ENCODE measurements around the gene PRRT1.
A peak's percentile ranks its signal among the peaks of the same experiment; 100 is the strongest.

PRRT1 gene

DNA sequence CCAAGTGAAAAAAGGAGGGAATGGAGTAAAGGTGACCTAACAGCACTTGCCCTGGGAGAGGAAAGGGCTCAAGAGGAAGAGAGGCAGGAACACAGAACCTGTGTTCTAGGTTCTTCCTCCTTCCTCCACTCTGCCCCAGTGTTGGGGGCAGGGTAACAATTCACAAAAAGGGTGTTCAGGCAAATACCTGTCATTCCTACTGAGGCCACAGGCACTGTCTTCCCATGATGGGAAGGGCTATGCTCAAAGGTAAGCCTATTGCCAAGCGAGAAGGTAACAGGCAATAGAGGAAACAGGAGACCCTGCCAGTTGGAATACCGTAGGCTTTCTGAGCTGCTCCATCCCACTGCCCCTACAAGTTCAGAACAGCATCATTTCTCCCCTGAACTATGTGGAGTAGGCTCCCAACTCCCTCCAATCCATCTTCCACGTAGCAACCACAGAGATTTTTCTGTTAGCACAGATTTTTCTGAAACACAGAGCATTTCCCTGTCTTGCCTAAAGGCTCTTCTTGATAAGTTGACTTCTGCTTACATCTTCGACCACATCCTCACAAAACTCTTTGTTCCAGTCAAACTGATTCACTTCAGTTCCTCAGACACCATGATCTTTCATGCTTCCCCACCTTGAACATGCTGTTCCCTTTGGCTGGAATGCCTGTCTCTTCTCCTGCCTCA is 21.4 kb upstream of the PRRT1 start:
- DNase-seq, result no peak

DNA sequence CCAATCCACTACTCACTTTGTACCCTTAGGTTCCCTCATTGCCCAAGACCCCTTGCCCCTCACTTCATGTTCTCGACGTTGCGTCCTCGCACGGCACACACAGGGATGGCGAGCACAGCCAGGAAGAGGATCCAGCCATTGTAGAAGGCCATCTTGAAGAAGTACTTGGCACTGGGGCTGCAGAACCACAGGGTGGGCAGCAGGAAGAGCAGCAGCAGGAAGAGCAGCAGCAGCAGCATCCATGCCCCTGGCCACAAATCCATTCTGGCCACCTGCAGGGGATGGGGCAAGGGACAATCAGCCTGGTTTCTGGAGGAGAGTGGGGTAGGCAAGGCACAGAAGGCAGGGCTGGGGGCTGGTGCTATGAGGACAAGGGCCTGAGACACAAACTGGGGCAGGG is 19.5 kb upstream of the PRRT1 start:
- no peak for DNase-seq

DNA sequence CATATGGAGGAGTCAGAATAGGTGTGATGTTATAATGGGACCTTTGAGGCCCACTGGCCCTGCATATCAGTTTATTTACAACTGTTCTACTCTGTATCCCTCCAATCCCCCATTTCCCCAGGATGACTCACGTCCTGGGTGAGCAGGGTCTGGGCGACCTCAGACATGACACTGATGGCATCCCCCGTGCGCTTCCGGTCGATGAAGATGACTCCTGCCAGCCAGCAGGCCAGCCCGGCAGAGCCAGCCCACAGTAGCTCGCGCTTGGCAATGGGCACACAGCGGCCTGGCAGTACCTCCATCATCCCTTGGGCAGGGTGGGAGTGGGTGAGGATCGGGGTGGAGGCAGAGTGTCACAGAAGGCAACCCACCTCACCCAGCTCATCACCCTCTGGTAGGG is 18.6 kb upstream of the PRRT1 start:
- no peak for DNase-seq

DNA sequence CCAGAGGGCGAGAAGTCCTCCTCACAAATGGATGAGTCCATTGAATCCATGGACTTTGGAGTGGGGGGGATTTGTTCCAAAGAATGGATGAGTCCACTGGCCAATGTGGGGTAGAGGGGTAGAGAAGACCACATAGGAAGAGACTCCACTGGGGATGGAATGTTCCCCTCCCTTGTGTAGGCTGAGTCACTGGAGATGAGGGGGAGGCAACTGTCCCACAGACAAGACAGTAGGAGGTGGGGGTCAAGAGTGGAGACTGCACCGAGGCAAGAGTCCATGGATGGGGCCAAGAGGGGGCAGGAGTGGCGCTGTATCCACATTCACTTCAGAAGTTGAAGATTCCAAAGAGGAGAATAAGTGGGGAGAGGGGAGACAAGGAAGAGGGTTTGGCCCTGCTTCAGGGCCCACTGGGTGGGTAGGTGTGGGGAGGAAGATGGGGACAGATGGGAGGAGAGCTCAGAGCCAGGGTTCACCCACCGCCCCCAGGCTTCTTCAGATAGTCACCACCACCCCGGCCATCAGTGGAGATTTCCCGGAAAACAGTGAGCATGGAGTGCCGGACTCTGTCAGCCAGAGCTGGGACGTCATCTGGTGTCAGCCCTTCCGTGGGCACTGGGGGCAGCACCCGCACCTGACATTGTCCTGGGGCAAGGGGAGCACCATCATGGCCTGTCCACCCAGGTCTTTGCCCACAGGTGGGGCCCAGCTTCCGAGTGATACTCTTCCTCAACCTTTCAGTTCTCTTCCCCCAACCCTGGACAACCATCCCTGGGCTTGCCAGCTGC is 17.3 kb upstream of the PRRT1 start:
- no peak for DNase-seq

DNA sequence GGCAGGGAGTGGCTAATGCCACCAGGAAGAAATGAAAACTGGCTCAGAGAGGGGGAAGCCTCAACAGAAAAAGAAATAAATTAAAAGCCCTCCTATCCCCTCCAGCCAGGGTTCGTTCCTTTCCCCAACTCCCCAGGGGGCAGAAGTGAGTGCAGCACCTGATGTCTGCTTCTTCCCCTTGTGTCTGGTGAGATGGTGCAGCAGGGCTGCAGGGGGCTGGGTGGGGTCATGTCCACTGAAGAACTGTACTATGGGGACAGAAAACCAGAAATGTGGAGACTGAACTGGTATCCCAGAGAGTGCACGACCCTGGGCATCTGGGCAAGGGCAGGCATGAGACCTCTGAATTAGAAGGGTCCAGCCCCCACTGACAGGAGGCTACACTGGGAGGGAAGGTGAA is 16.6 kb upstream of the PRRT1 start:
- no peak for DNase-seq

DNA sequence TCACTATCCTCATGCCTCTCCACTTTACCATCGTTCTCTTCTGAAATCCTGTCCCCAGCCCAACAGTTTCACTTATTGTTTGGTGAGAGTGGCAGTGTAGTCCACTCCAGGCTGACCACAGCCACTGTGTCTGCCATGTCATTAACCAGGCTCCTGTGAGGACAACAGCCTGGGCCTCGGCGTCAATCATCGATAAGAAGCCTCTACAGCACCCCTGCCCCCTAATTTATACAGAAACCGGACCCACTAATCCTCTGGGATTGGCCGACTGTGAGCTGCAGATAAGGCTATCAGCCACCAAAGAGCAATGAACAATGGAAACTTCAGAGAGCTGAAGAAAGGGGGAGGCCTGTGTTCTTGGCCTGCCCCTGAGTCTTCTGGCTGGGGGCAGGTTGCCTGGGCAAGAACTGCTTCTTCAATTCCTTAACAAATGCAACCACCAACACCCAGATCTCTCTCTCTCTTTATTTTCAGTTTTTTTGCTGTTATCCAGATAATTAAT is 16.1 kb upstream of the PRRT1 start:
- DNase-seq, result no peak

DNA sequence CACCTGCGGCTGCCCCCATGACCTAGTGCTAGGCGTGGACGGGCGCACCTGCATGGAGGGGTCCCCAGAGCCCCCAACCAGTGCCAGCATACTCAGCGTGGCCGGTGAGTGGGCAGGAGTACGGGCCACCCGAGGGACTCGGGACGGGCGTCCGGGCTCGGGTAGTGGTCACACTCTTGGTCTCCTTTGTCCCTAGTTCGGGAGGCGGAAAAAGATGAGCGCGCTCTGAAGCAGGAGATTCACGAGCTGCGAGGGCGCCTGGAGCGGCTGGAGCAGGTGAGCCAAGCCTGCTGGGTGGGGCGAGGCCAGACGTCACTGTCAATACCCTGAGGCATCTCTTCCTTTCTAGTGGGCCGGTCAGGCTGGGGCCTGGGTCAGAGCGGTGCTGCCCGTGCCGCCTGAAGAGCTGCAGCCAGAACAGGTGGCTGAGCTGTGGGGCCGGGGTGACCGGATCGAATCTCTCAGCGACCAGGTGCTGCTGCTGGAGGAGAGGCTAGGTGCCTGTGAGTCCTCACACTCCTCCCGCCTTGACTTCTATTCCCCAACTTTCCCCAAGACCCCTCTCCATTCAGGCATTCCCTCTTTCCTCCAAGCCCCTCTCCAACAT is 15.5 kb upstream of the PRRT1 start:
- DNase-seq, result no peak

DNA sequence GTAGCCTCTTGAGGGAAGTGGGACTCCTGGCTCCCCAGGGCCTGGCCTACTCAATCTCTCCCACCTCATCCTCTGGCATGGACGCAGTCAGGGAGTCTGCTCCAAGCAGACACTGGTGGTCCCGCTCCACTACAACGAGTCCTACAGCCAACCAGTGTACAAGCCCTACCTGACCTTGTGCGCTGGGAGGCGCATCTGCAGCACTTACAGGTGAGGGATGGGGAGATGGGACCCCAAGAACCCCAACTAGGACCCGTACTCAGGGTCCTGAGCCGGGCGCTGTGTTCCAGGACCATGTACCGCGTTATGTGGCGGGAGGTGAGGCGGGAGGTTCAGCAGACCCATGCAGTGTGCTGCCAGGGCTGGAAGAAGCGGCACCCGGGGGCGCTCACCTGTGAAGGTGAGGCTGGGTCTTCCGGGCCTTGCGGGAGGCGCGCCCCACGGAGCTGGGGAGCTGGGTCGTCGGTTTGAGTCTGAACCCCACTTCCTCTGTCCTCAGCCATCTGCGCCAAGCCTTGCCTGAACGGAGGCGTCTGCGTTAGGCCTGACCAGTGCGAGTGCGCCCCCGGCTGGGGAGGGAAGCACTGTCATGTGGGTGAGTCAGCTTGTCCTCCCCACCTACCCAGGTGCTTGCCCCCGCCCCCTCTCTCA is 14.8 kb upstream of the PRRT1 start:
- DNase-seq, result no peak

DNA sequence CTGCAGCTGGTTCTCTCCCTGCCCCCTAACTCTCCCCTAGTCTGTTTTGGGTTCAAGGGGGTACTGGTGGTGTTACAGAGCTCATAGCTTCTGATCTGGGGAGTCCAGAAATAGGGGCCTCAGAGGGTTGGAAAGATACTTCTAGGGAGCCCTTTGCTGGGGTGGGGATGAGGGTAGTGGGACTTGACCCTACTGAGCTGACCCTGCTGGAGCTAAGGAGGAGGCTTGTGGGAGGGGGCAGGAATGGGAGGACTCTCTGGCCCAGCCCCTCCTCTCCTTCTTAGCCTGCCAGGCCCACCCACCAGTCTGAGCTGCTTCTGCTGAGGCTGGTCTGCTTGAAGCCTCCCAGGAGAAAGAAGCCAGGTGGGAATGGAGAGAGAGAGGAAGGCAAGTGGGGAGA is 12.6 kb upstream of the PRRT1 start, which contains the start of gene EGFL8:
Gene EGFL8 (plus strand): TSS at position 301 of the 400 bp plus-strand sequence. CDS start 1,571 bp downstream, outside the sequence.
- no peak for DNase-seq

DNA sequence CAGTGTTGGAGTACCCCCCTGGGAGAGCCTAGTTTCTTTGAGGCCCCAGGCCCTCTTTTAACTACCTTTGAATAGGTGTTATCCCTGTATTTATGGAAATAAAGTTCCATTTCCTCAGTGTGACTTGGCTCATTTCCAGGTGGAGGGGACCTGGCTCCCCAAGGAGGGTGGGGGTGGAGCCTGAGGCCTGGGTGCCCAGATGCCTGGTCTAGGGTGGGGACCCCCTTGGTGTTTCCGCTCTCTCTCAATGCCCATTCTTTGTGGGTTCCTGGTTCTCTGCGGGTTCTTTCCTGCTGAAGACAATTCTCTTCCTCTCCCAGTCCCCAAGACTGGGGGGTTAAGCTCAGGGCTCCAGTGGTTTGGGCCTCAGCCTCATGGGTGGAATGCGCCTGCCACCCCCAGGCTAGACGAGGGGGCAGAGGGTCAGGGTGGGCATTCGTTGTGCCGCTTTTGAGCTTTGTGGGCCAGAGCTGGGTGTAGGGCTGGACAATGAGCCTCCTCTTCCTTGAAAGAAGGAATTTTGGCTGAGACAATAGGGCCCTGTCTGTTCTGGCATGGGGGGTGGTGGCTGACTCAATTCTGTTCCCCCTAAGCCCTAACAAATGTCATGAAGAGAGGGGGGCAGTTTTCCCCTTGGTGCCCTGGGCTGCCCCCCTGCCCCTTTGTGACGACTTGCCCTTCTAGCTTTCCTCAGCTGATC is 12.0 kb upstream of the PRRT1 start:
- no peak for DNase-seq

DNA sequence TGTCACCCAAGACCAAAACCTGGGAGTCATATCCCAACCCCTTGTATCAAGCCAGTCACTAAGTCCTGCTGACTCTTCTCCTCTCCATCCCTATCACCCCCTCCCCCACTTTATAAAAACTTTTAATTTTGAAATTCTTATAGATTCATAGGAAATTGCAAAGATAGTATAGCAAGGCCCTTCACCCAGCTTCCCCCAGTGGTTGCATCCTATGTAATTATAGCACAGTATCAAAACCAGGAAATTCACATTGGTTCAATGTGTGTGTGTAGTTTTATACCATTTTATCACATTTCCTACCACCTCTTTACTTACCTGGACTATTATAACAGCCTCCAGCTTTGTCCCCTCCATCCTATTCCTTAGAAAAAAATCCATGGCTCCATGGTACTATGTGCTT is 6.3 kb upstream of the PRRT1 start:
- no peak for DNase-seq

DNA sequence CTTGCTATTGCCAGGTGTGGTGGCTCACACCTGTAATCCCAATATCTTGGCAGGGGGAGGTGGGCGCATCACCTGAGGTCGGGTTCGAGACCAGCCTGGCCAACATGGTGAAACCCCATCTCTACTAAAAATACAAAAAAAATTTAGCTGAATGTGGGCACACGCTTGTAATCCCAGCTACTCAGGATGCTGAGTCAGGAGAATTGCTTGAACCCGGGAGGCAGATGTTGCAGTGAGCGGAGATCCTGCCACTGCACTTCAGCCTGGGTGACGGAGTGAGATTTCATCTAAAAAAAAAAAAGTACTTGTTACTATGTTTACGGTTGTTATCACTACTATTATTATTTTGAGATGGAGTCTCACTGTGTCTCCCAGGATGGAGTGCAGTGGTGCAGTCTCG is 5.2 kb upstream of the PRRT1 start:
- DNase-seq, result no peak

DNA sequence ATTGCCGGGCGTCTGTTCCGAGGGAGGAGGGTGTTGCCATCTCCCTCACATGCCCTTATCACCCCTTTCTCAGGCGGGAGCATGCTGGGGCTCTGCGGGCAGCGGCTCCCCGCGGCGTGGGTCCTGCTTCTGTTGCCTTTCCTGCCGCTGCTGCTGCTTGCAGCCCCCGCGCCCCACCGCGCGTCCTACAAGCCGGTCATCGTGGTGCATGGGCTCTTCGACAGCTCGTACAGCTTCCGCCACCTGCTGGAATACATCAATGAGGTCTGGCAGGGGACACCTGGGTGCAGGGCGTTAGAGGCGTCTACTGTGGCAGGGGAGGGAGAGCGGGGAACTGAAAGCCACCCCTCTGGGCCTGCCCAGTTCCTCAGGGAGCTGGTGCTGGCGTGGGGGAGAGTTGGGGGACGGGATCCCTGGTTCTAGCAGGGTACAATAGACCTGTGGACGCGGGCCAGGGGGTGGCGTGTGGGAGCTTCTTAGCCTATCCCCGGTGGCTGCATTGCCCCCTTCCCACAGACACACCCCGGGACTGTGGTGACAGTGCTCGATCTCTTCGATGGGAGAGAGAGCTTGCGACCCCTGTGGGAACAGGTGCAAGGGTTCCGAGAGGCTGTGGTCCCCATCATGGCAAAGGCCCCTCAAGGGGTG is 2.9 kb upstream of the PRRT1 start:
- peak; percentile 70 for DNase-seq

DNA sequence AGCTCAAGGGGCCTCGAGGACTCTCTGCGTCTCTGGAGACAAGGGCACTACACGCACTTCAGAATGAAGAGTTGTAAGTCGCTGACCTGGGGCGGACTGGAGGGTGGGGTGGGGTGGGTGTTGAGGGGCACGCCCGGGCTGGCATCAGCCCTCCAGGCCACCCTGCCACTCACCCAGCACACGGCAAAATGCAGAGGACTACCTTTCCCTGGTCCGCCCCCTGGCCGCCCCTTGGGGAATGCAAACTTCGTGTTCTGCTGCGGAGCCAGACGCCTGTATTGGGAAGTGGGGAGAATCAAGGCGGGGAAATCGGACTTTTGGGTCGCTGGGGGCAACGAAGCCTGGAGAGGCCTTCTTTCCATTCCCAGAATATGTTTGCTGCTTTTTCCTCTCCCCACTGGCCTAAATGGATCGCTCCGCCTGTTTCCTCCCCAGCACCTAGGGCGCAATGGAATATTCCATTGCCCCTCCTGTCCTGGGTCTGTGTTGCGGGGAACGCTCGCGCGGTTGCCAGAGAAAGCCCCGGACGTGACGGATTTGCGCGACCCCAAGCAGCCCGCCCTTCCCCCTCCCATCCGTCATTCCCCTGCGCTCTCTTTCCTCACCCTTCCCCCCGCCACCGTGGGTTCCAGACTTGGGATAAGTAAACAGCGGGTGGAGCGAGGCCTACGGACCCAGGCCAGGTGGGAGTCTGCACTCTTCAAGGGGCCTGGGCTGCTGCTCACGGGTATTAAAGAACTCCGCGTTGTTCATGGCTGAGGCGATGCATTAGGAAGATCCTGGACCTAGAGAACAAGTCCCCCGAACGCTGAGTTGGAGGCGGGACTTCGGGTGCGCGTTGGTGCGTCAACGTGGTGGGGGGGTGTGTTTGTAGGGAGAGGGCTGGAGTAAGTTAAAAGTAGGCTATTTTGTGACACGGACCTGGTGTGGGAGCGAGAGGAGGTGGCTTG is 2.1 kb upstream of the PRRT1 start, which contains the start of gene PPT2:
Gene PPT2 (plus strand): TSS at position 578 of the 950 bp plus-strand sequence. CDS start 454 bp downstream, outside the sequence.
- DNase-seq, result peak; percentile 85

DNA sequence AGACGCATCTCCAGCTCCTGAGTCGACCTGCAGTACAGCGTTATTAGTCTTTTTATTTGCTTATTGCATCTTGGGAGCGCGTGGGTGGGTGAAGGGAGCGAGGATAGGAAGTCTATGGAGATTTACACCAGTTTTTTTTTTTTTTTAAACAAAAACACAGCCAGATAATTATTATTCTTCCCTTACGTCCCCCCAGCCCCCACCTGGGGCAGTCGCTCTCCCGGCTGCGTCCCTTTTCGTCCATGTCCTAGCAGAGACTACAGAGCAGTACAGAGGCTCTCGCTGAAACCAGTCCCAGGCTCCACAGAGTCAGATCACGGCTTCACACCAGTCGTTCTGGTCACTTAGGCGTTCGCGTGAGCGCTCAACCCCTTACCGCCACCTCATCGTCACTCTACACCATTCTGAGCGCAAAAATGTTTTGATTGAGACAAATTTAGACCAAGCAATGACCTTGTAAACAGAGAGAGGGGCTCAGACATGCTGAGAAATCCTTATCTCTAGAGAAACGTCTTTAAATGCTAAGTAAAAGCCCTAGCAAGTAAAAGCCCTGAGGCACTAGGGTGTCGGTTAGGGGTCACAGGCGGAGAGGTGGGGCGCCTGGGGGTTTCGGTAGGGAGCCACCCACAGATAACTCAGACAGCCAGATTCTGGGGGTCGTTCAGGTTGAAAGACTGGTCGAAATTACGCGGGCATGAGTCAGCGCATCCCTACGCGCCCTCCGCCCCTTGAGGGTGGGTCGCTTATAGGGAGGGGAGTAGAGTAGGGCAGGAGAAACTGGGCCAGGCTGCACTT is 1.2 kb upstream of the PRRT1 start:
- DNase-seq, result no peak

DNA sequence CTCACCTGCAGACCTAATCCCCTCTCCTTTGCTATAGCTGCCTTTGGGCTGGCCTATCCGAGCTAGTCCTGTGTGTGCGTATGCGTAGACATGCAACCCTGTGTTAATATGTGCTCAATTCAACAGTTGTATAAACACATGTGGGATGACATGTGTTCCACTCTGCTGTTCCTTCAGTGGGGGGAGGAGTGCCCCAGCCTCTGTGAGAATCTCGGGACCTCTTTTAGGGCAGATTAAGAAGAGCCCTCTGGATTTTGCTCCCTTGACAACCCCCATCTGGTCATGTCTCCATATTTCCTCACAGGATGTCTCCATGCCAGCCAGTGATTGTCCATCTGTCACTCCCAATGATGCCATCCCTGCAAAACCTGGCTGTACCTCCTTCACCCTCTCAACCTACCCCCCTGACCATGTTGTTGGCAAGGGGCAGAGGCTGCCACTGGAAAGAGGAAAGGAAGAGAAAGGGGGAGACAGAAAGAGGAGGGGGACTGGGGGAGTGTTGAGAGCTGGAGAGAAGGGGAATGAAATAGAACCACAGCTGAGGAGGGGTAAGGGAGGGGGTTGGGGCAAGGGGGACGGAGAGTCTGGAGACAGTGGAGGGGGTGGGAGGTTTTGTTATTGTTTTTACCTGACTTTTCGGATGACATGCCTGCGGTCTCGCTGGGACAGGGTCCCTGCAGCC is 417 bp downstream of the PRRT1 start:
- no peak for DNase-seq

DNA sequence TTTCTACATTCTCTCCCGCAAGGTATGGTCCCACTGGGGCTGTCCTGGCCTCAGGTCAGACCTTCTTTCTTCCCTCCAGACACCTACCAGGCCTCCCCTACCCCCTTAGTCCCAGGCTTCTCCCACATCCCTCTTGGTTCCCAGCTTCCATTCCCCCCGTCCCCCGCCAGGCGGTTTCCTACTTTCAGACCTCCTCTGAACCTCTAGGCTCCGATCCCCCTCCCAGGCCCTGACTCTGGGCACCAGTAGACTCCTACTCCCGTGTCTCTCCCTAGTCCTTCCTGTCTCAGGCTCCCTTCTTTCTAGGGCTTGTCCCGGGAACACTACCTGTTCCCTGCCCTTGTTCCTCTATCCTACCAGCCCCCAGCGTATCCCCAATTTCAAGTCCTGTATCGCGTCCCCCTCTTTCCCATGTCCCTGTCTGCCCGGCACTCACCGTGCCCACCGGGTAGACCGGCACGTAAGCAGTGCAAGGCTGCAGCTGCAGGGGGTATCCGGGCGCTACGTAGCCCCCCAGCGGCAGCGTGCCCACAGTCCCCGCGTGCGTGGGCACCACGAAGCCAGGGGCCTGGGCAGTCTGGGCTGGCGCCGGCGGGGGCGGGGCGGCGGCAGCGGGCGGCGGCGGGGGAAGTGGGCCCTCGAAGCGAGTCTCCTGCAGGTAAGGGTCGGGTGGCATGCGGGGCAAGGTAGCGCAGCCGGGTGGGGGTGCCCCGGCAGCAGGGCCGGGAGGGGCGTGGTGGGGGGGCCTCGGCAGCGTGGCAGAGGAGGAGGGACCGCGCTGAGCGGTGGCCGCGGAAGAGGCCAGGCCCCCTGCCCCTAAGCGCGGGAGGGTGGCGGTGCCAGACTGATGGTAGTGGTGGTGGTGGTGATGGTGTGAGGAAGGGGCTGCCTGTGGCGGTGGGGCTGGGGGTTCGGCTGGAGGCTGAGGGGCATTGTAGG is 1.5 kb downstream of the PRRT1 start:
- no peak for DNase-seq

DNA sequence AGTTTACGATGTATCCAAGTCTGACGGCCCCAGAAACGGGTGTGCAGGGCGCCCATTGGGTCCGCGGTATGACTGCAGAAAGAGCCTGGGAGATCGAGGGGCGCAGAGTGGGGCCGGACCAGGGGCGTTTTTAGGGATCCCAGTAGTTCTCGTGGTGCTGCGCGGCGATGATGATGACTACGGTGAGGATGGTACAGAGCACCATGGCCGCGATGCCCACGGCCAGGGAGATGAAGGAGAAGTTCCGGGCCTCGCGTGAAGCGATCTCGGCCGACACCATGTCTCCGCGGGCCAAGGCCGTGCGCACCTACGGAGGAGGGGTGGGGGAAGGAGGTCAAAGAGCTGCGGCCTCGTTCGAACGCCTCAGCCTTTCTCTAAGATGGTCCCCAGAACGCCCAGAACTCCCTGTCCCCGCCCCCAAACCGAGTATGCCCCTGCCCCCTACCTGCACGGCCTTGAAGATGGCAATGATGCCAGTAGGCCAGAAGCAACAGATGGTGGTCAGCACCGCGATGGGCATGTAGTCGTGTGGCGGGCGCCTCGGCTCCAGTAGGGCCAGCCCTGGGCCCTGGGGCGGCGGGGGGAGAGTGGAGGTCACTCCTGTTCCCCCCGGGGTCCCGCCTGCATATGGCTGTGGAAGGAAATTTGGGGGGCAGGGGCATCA is 2.5 kb downstream of the PRRT1 start:
- no peak for DNase-seq

Measured in NCI-H748 treated with DMSO at 0.1 percent for 48 hours (cell line).